SK-N-SH treated with all-trans-retinoic acid at 6 μM for 48 hours (cell line): Measurements from ENCODE around the gene ADCYAP1R1.

Experiments
- ATAC-seq: fragments of 200-7000 bp; cut with Tn5 transposase; 3 replicates; pipeline ENCODE4 v1.9.1; 2020; ENCODE audit warnings: mild to moderate bottlenecking, moderate library complexity
- ARNTL ChIP-seq: fragments of 450-650 bp; formaldehyde crosslinking; IDR thresholded peaks from 2 replicates; pipeline ENCODE4 v1.5.0; 2020; ENCODE audit warnings: low read depth, mild to moderate bottlenecking, moderate library complexity, borderline replicate concordance
- BACH2 ChIP-seq: fragments of 250-450 bp; sonication (Bioruptor Pico); IDR thresholded peaks from 2 replicates; pipeline ENCODE4 v1.9.0; 2021; ENCODE audit warnings: mild to moderate bottlenecking, borderline replicate concordance
- CSDC2 ChIP-seq: fragments of 250-450 bp; sonication (Bioruptor Pico); IDR thresholded peaks from 2 replicates; pipeline ENCODE4 v1.5.0; 2020; ENCODE audit warnings: mild to moderate bottlenecking, moderate library complexity
- CSRNP3 ChIP-seq: fragments of 250-450 bp; sonication (Bioruptor Pico); IDR thresholded peaks from 2 replicates; pipeline ENCODE4 v1.5.1; 2021; ENCODE audit warnings: mild to moderate bottlenecking, moderate library complexity
- ESRRG ChIP-seq: fragments of 250-450 bp; sonication (Bioruptor Pico); IDR thresholded peaks from 2 replicates; pipeline ENCODE4 v1.6.1; 2021; ENCODE audit warnings: mild to moderate bottlenecking
- GLIS3 ChIP-seq: fragments of 250-450 bp; sonication (Bioruptor Pico); IDR thresholded peaks from 2 replicates; pipeline ENCODE4 v1.5.0; 2020; ENCODE audit warnings: mild to moderate bottlenecking, moderate library complexity
- OSR1 ChIP-seq: fragments of 250-450 bp; sonication (Bioruptor Pico); IDR thresholded peaks from 2 replicates; pipeline ENCODE4 v1.8.0; 2022; ENCODE audit warnings: moderate library complexity, mild to moderate bottlenecking, inconsistent platforms
- PATZ1 ChIP-seq: fragments of 250-450 bp; sonication (Bioruptor Pico); IDR thresholded peaks from 2 replicates; pipeline ENCODE4 v1.8.0; 2020; ENCODE audit warnings: mild to moderate bottlenecking, moderate library complexity, borderline replicate concordance
- POU6F1 ChIP-seq: fragments of 250-450 bp; sonication (Bioruptor Pico); IDR thresholded peaks from 2 replicates; pipeline ENCODE4 v1.8.0; 2021; ENCODE audit warnings: low read depth, mild to moderate bottlenecking, moderate library complexity, borderline replicate concordance
- PPARA ChIP-seq: fragments of 250-450 bp; sonication (Bioruptor Pico); IDR thresholded peaks from 2 replicates; pipeline ENCODE4 v1.5.0; 2020; ENCODE audit warnings: mild to moderate bottlenecking, borderline replicate concordance
- RARB ChIP-seq: fragments of 250-450 bp; sonication (Bioruptor Pico); IDR thresholded peaks from 2 replicates; pipeline ENCODE4 v1.8.0; 2021; ENCODE audit warnings: mild to moderate bottlenecking, moderate library complexity
- SNAI2 ChIP-seq: fragments of 250-450 bp; sonication (Bioruptor Pico); IDR thresholded peaks from 2 replicates; pipeline ENCODE4 v1.5.0; 2020; ENCODE audit warnings: mild to moderate bottlenecking, moderate library complexity
- TCF4 ChIP-seq: fragments of 250-450 bp; sonication (Bioruptor Pico); IDR thresholded peaks from 2 replicates; pipeline ENCODE4 v1.8.0; 2021; ENCODE audit warnings: mild to moderate bottlenecking, moderate library complexity, borderline replicate concordance
- TOX ChIP-seq: fragments of 250-450 bp; sonication (Bioruptor Pico); IDR thresholded peaks from 2 replicates; pipeline ENCODE4 v1.8.0; 2021; ENCODE audit warnings: mild to moderate bottlenecking, moderate library complexity, borderline replicate concordance
- ZFP3 ChIP-seq: fragments of 250-450 bp; sonication (Bioruptor Pico); IDR thresholded peaks from 2 replicates; pipeline ENCODE4 v1.5.0; 2020; ENCODE audit warnings: mild to moderate bottlenecking, moderate library complexity
- ZNF565 ChIP-seq: fragments of 450-650 bp; formaldehyde crosslinking; conservative IDR thresholded peaks from 2 replicates; pipeline ENCODE4 v1.5.0; 2020; ENCODE audit warnings: low read depth, mild to moderate bottlenecking, moderate library complexity
- ZNF70 ChIP-seq: fragments of 450-650 bp; formaldehyde crosslinking; IDR thresholded peaks from 2 replicates; pipeline ENCODE4 v1.5.0; 2020; ENCODE audit warnings: mild to moderate bottlenecking, moderate library complexity
- ZNF8 ChIP-seq: fragments of 450-650 bp; formaldehyde crosslinking; IDR thresholded peaks from 2 replicates; pipeline ENCODE4 v1.5.0; 2020; ENCODE audit warnings: mild to moderate bottlenecking, moderate library complexity
- TF ChIP-seq, protein P1 (sequence below): fragments of 250-450 bp; sonication (Bioruptor Pico); IDR thresholded peaks from 2 replicates; pipeline ENCODE4 v1.5.1; 2020; ENCODE audit warnings: low read depth, mild to moderate bottlenecking, moderate library complexity
- TF ChIP-seq, protein P2 (sequence below): fragments of 250-450 bp; sonication (Bioruptor Pico); IDR thresholded peaks from 2 replicates; pipeline ENCODE4 v1.5.0; 2020; ENCODE audit warnings: mild to moderate bottlenecking, moderate library complexity

Gene ADCYAP1R1

GRCh38 chr7:31051598-31052486 lies at the start of gene ADCYAP1R1:
ADCYAP1R1 (plus strand) TSS chr7:31052308; CDS start chr7:31063265, 10,957 bp downstream.
- peak; percentile 30; the same call in 2 of the 3 replicates for ATAC-seq
- no peak for TF ChIP-seq RARB (CRISPR knock-in tag)
- no peak for TF ChIP-seq ESRRG (CRISPR knock-in tag)
- TF ChIP-seq CSRNP3 (CRISPR knock-in tag), result no peak
- TF ChIP-seq ZFP3, result no peak
- TF ChIP-seq SNAI2 (CRISPR knock-in tag), result no peak
- no peak for TF ChIP-seq ZNF565 (CRISPR knock-in tag)
- no peak for TF ChIP-seq PATZ1 (CRISPR knock-in tag)
- TF ChIP-seq BACH2 (CRISPR knock-in tag), result no peak
- no peak for TF ChIP-seq OSR1 (CRISPR knock-in tag)
- TF ChIP-seq CSDC2 (CRISPR knock-in tag), result no peak
- no peak for TF ChIP-seq ZNF8 (CRISPR knock-in tag)
- TF ChIP-seq TCF4, result no peak
- TF ChIP-seq, all 23 proteins: peak for 0

DNA sequence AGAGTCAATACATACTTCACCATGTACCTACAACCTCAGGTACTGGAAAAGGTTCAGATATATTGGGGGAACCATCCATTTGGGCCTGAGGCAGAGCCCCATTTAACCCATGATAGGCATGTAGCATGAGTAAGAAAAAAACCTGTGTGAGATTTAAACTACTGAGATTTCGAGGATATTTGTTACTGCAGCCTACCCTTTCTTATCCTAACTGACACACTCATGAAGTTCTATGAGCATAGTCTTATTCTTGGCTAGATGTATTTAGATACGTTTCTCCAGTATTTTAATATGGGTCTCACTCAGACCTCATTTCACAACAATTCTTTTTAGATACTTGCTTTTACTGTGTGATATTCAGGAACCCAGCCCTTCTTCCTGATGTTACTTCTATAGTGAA lies 49.0 kb upstream of the ADCYAP1R1 start:
- ATAC-seq, result no peak
- TF ChIP-seq ARNTL (CRISPR knock-in tag), result no peak
- TF ChIP-seq CSRNP3 (CRISPR knock-in tag), result no peak
- TF ChIP-seq, protein P1, sequence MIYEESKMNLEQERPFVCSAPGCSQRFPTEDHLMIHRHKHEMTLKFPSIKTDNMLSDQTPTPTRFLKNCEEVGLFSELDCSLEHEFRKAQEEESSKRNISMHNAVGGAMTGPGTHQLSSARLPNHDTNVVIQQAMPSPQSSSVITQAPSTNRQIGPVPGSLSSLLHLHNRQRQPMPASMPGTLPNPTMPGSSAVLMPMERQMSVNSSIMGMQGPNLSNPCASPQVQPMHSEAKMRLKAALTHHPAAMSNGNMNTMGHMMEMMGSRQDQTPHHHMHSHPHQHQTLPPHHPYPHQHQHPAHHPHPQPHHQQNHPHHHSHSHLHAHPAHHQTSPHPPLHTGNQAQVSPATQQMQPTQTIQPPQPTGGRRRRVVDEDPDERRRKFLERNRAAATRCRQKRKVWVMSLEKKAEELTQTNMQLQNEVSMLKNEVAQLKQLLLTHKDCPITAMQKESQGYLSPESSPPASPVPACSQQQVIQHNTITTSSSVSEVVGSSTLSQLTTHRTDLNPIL, result no peak
- TF ChIP-seq ZNF565 (CRISPR knock-in tag), result no peak
- no peak for TF ChIP-seq GLIS3 (CRISPR knock-in tag)
- no peak for TF ChIP-seq TOX (CRISPR knock-in tag)
- no peak for TF ChIP-seq ZNF70 (CRISPR knock-in tag)
- TF ChIP-seq ESRRG (CRISPR knock-in tag), result no peak
- TF ChIP-seq PPARA (CRISPR knock-in tag), result no peak
- TF ChIP-seq POU6F1 (CRISPR knock-in tag), result no peak

- TF ChIP-seq TOX (CRISPR knock-in tag) (no peak), PPARA (CRISPR knock-in tag) (no peak), PATZ1 (CRISPR knock-in tag) (no peak), RARB (CRISPR knock-in tag) (no peak)
- TF ChIP-seq, protein P2, sequence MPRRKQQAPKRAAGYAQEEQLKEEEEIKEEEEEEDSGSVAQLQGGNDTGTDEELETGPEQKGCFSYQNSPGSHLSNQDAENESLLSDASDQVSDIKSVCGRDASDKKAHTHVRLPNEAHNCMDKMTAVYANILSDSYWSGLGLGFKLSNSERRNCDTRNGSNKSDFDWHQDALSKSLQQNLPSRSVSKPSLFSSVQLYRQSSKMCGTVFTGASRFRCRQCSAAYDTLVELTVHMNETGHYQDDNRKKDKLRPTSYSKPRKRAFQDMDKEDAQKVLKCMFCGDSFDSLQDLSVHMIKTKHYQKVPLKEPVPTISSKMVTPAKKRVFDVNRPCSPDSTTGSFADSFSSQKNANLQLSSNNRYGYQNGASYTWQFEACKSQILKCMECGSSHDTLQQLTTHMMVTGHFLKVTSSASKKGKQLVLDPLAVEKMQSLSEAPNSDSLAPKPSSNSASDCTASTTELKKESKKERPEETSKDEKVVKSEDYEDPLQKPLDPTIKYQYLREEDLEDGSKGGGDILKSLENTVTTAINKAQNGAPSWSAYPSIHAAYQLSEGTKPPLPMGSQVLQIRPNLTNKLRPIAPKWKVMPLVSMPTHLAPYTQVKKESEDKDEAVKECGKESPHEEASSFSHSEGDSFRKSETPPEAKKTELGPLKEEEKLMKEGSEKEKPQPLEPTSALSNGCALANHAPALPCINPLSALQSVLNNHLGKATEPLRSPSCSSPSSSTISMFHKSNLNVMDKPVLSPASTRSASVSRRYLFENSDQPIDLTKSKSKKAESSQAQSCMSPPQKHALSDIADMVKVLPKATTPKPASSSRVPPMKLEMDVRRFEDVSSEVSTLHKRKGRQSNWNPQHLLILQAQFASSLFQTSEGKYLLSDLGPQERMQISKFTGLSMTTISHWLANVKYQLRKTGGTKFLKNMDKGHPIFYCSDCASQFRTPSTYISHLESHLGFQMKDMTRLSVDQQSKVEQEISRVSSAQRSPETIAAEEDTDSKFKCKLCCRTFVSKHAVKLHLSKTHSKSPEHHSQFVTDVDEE, result no peak
- ATAC-seq, result no peak
These were observed 48.4 kb upstream of the ADCYAP1R1 start for GRCh38 chr7:31003721-31004120.
